CD4-positive, alpha-beta T cell treated with Interleukin-15 for 4 hours (primary cell): ENCODE measurements around the gene ATXN7.

Experiments
- DNase-seq: peaks from one replicate; pipeline ENCODE4 v3.0.0-alpha.2; 2020; ENCODE audit warnings: low spot score

Gene ATXN7

GRCh38 chr3:63905731-63906620 is 42.3 kb downstream of the ATXN7 start:
- DNase-seq: no peak

GRCh38 chr3:63908081-63908736 is 44.5 kb downstream of the ATXN7 start:
- no peak for DNase-seq

- DNase-seq: no peak
Measured at GRCh38 chr3:63908776-63909175, 45.1 kb downstream of the ATXN7 start.

- DNase-seq: no peak
Measured at GRCh38 chr3:63909431-63909830, 45.8 kb downstream of the ATXN7 start.

- no peak for DNase-seq
Measured at GRCh38 chr3:63910001-63910400, 46.3 kb downstream of the ATXN7 start.

- peak; percentile 41 for DNase-seq
Measured at GRCh38 chr3:63910891-63911290, 47.2 kb downstream of the ATXN7 start.

GRCh38 chr3:63911509-63911872 is 47.8 kb downstream of the ATXN7 start:
- peak; percentile 32 for DNase-seq

- DNase-seq: peak; percentile 85
Measured at GRCh38 chr3:63911873-63912767, 48.5 kb downstream of the ATXN7 start, which contains the start of gene SCAANT1. Gene SCAANT1 (minus strand): TSS chr3:63912383.

GRCh38 chr3:63912768-63913588 is 49.3 kb downstream of the ATXN7 start:
- DNase-seq: peak; percentile 45

- no peak for DNase-seq
Measured at GRCh38 chr3:63914312-63914711, 50.6 kb downstream of the ATXN7 start.

- DNase-seq: no peak
Measured at GRCh38 chr3:63918321-63918720, 54.7 kb downstream of the ATXN7 start.

GRCh38 chr3:63920001-63920400 is 56.3 kb downstream of the ATXN7 start:
- DNase-seq: no peak

GRCh38 chr3:63921741-63922482 is 58.2 kb downstream of the ATXN7 start:
- DNase-seq: no peak

GRCh38 chr3:63922491-63923199 is 59.0 kb downstream of the ATXN7 start:
- no peak for DNase-seq

GRCh38 chr3:63926309-63926708 is 62.6 kb downstream of the ATXN7 start:
- no peak for DNase-seq

GRCh38 chr3:63927422-63928280 is 64.0 kb downstream of the ATXN7 start:
- no peak for DNase-seq

- no peak for DNase-seq
Measured at GRCh38 chr3:63931290-63931689, 67.6 kb downstream of the ATXN7 start.

GRCh38 chr3:63932509-63933212 is 69.0 kb downstream of the ATXN7 start:
- DNase-seq: no peak
